ENCODE data around the gene TNFRSF14.

Gene TNFRSF14

DNA sequence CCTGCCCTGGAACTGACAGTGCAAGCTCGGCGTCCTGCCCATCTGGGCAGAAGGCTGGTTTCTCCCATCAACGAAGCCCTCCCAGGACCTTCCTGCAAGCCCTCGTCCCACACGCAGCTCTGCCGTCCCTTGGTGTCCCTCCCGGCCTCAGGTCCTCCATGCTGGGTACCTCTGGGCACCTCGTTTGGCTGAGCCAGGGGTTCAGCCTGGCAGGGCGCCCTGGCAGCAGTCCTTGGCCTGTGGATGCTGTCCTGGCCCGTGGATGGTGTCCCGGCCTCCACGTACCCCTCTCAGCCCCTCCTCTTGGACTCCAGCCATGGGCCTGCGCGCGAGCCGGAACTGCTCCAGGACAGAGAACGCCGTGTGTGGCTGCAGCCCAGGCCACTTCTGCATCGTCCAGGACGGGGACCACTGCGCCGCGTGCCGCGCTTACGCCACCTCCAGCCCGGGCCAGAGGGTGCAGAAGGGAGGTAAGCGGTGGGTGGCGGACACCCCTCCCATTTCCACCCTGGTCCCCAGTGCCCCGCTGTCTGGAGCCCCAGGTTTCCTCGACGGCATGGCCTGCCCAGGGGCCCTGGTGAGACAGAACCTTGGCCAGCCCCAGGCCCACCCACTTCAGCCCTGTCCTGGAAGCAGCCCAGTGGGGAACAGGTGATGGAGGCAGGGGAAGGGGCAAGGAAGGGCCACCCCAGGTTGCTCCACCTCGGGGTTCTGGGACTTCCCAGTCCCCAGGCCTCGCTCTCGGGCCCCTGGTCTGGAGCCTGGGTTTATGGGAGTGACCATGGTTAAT lies 3.5 kb downstream of the TNFRSF14 start:
- no peak for TF ChIP-seq TAF1 (IDR thresholded peaks at IDR 0.05; ENCODE audit: low read depth)
- TF ChIP-seq, protein P1, sequence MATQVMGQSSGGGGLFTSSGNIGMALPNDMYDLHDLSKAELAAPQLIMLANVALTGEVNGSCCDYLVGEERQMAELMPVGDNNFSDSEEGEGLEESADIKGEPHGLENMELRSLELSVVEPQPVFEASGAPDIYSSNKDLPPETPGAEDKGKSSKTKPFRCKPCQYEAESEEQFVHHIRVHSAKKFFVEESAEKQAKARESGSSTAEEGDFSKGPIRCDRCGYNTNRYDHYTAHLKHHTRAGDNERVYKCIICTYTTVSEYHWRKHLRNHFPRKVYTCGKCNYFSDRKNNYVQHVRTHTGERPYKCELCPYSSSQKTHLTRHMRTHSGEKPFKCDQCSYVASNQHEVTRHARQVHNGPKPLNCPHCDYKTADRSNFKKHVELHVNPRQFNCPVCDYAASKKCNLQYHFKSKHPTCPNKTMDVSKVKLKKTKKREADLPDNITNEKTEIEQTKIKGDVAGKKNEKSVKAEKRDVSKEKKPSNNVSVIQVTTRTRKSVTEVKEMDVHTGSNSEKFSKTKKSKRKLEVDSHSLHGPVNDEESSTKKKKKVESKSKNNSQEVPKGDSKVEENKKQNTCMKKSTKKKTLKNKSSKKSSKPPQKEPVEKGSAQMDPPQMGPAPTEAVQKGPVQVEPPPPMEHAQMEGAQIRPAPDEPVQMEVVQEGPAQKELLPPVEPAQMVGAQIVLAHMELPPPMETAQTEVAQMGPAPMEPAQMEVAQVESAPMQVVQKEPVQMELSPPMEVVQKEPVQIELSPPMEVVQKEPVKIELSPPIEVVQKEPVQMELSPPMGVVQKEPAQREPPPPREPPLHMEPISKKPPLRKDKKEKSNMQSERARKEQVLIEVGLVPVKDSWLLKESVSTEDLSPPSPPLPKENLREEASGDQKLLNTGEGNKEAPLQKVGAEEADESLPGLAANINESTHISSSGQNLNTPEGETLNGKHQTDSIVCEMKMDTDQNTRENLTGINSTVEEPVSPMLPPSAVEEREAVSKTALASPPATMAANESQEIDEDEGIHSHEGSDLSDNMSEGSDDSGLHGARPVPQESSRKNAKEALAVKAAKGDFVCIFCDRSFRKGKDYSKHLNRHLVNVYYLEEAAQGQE (IDR thresholded peaks at IDR 0.05; ENCODE audit: low read depth), result no peak
- no peak for TF ChIP-seq TCF12 (IDR thresholded peaks at IDR 0.05; ENCODE audit: low read depth)
- TF ChIP-seq EP300 (IDR thresholded peaks at IDR 0.05; ENCODE audit: borderline replicate concordance), result no peak
- TF ChIP-seq TEAD4 (IDR thresholded peaks at IDR 0.05), result no peak
- TF ChIP-seq, protein P2, sequence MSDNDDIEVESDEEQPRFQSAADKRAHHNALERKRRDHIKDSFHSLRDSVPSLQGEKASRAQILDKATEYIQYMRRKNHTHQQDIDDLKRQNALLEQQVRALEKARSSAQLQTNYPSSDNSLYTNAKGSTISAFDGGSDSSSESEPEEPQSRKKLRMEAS (IDR thresholded peaks at IDR 0.05), result no peak
- TF ChIP-seq CREB1 (IDR thresholded peaks at IDR 0.05; ENCODE audit: low read depth), result no peak
- no peak for TF ChIP-seq CEBPB (IDR thresholded peaks at IDR 0.05)
- no peak for TF ChIP-seq YY1 (IDR thresholded peaks at IDR 0.05; ENCODE audit: low read depth)
- TF ChIP-seq EGR1 (IDR thresholded peaks at IDR 0.05), result no peak
- TF ChIP-seq, protein P3, sequence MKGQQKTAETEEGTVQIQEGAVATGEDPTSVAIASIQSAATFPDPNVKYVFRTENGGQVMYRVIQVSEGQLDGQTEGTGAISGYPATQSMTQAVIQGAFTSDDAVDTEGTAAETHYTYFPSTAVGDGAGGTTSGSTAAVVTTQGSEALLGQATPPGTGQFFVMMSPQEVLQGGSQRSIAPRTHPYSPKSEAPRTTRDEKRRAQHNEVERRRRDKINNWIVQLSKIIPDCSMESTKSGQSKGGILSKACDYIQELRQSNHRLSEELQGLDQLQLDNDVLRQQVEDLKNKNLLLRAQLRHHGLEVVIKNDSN (IDR thresholded peaks at IDR 0.05), result no peak
- TF ChIP-seq ZBTB7A (IDR thresholded peaks at IDR 0.05; ENCODE audit: low read depth), result no peak
- TF ChIP-seq NFIC (IDR thresholded peaks at IDR 0.05), result no peak
- no peak for TF ChIP-seq RAD21 (IDR thresholded peaks at IDR 0.05; ENCODE audit: low read depth)
- TF ChIP-seq FOXM1 (IDR thresholded peaks at IDR 0.05; ENCODE audit: borderline replicate concordance, low read depth), result no peak

DNA sequence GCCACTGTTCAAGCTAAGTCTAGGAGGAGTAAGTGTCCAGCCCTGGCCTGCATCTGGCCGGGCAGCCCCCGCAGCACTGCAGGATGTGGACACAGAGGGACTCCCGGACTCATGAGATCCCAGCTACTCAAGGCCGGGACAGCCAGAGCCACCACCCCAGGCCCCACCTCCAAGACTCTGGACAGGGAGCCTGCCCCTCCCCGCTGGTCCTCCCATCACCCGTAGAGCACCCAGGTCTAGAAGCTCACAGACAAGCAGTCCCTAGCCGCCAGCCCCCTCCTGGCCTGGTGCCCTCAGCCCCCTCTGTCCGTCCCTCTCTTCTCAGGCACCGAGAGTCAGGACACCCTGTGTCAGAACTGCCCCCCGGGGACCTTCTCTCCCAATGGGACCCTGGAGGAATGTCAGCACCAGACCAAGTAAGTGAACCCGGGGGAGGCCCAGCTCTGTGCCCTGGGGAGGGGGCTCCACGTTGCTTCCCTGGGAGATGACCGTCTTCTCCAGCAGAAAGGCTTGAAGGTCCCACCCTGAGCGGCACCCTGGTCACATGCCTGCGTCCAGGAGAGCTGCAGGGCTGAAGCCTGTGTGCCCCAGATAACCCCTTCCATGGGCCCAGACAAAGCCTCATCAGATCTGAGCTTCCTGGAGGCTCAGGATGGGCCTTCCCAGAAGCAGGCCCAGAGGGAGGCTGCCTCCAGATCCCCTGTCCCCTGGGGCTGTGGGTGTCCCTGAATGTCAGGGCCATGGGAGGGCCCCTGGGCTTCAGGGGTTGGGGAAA lies 4.3 kb downstream of the TNFRSF14 start:
- TF ChIP-seq RAD21 (IDR thresholded peaks at IDR 0.05; ENCODE audit: low read depth) (no peak), CEBPB (IDR thresholded peaks at IDR 0.05) (no peak), YY1 (IDR thresholded peaks at IDR 0.05; ENCODE audit: low read depth) (no peak), EGR1 (IDR thresholded peaks at IDR 0.05) (no peak), FOXM1 (IDR thresholded peaks at IDR 0.05; ENCODE audit: borderline replicate concordance, low read depth) (no peak), TCF12 (IDR thresholded peaks at IDR 0.05; ENCODE audit: low read depth) (no peak), EP300 (IDR thresholded peaks at IDR 0.05; ENCODE audit: borderline replicate concordance) (no peak), ZBTB7A (IDR thresholded peaks at IDR 0.05; ENCODE audit: low read depth) (no peak), TEAD4 (IDR thresholded peaks at IDR 0.05) (no peak), NFIC (IDR thresholded peaks at IDR 0.05) (no peak), TAF1 (IDR thresholded peaks at IDR 0.05; ENCODE audit: low read depth) (no peak), CREB1 (IDR thresholded peaks at IDR 0.05; ENCODE audit: low read depth) (no peak)
- TF ChIP-seq, protein P2 (IDR thresholded peaks at IDR 0.05), result no peak
- TF ChIP-seq, protein P3 (IDR thresholded peaks at IDR 0.05), result no peak
- TF ChIP-seq, protein P1 (IDR thresholded peaks at IDR 0.05; ENCODE audit: low read depth), result no peak

DNA sequence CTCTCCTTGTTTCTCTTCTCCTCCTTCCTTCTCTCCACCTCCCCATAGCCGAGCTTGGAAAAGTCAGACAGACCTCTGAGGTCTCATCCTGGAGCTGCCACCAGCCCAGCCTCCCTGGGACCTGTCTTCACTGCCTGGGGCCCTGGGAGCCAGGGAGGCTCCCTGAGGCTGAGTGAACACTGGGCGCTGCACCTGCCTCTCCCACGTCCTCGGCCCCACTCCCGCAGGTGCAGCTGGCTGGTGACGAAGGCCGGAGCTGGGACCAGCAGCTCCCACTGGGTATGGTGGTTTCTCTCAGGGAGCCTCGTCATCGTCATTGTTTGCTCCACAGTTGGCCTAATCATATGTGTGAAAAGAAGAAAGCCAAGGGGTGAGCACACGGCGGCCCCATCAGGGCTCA lies 5.3 kb downstream of the TNFRSF14 start:
- TF ChIP-seq RAD21 (IDR thresholded peaks at IDR 0.05; ENCODE audit: low read depth) (no peak), ZBTB7A (IDR thresholded peaks at IDR 0.05; ENCODE audit: low read depth) (no peak), CREB1 (IDR thresholded peaks at IDR 0.05; ENCODE audit: low read depth) (no peak), NFIC (IDR thresholded peaks at IDR 0.05) (no peak), CEBPB (IDR thresholded peaks at IDR 0.05) (no peak), TEAD4 (IDR thresholded peaks at IDR 0.05) (no peak), FOXM1 (IDR thresholded peaks at IDR 0.05; ENCODE audit: borderline replicate concordance, low read depth) (no peak), YY1 (IDR thresholded peaks at IDR 0.05; ENCODE audit: low read depth) (no peak), TCF12 (IDR thresholded peaks at IDR 0.05; ENCODE audit: low read depth) (no peak), TAF1 (IDR thresholded peaks at IDR 0.05; ENCODE audit: low read depth) (no peak), EGR1 (IDR thresholded peaks at IDR 0.05) (no peak), EP300 (IDR thresholded peaks at IDR 0.05; ENCODE audit: borderline replicate concordance) (no peak)
- TF ChIP-seq, protein P3 (IDR thresholded peaks at IDR 0.05), result no peak
- TF ChIP-seq, protein P1 (IDR thresholded peaks at IDR 0.05; ENCODE audit: low read depth), result no peak
- TF ChIP-seq, protein P2 (IDR thresholded peaks at IDR 0.05), result no peak
